MM.1S (cell line): ENCODE results near the gene CYP46A1.
A peak's percentile ranks its signal among the peaks of the same experiment; 100 is the strongest.

Source experiments
- CTCF ChIP-seq: fragments of 300-600 bp; sonication (generic); IDR thresholded peaks from 2 replicates; pipeline ENCODE4 v1.5.1; 2016; ENCODE audit warnings: antibody characterized with exemption, low read length, mixed read lengths
- EZH2 ChIP-seq: fragments of 300-600 bp; sonication (generic); optimal IDR thresholded peaks from 2 replicates; pipeline ENCODE3; 2017; ENCODE audit warnings: low read depth, mild to moderate bottlenecking, antibody characterized with exemption, low read length, mixed read lengths
- EZH2phosphoT487 ChIP-seq: fragments of 300-600 bp; sonication (generic); IDR thresholded peaks from 2 replicates; pipeline ENCODE4 v1.6.1; 2018; ENCODE audit warnings: antibody characterized with exemption, low read length

- peak; percentile 63 for TF ChIP-seq CTCF
- TF ChIP-seq EZH2 = no peak
- no peak for TF ChIP-seq EZH2phosphoT487
These were observed 3.4 kb downstream of the CYP46A1 start for GRCh38 chr14:99687284-99688209.
